Left colon (tissue), 2 donors: ENCODE measurements around the gene DUOXA2. TPM values are rescaled to one million over a fixed set of nuclear protein-coding genes. Genes with fewer than 3 reads are reported as not detected.

ENCODE experiments used
- ATAC-seq: fragments of 200-7000 bp; cut with Tn5 transposase; one replicate; pipeline ENCODE4 v1.9.1; 2020; ENCODE audit warnings: mild to moderate bottlenecking, moderate library complexity
- DNase-seq, 2 donors: peaks; one replicate each; pipeline ENCODE4 v3.0.0-alpha.2; 2020
- intact Hi-C, 2 donors: fragments of 100-400 bp; cut with DNase I in 1 of 2; cut with micrococcal nuclease in 1 of 2; formaldehyde crosslinking; loops; one replicate each; pipeline versions ENCODE4 v1.11.2 to v1.14.0; 2022; cut with DNase I, micrococcal nuclease
- total RNA-seq, 2 donors: library from RNA; stranded (reverse); fragmentation: NEBNext Ultra II Directional; extraction: Animal tissue kit (Norgen Biotek cat#: 25700); gene quantifications; one replicate each; pipeline ENCODE4 v1.2.1, GENCODE V29; 2021
- donor health status: DM: no; HTN: no; CAD: no.
- donor health status: DM: yes; HTN: yes; CAD: no.

Gene DUOXA2
- total RNA-seq, 2 donors from 2014 or later: 1.3 to 4.9 TPM

DNA sequence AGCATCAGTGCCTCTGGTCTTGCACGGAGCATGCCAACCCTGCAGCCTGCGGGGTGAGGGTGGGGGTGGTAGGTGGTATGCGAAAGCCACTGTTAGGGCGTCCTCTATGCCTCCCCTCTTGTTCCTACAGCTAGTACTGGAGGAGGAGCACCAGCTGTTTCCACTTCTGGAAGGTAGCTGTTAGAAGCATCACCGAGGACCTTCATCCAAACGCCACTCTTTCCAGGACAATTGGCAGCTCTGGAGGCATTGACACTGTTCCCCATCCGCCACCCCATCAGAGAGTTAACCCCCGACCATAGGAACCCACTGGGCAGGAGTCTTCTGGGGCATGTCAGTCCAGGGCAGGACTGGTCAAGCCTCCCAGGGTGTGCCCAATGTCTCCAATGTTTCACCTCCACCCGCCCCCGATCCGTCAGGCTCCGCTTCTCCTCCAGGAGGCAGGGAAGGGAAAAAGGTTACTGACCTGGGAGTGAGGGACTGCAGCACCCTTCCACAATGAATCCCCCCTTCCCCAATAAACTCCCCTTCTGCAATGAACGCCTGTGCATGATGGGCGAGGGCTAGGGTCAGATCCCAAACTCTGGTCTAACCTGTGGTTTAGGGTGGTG, 641 bp upstream of the DUOXA2 start:
- ATAC-seq (no peak), DNase-seq (no peak)
- intact Hi-C loops: no loop called here

DNA sequence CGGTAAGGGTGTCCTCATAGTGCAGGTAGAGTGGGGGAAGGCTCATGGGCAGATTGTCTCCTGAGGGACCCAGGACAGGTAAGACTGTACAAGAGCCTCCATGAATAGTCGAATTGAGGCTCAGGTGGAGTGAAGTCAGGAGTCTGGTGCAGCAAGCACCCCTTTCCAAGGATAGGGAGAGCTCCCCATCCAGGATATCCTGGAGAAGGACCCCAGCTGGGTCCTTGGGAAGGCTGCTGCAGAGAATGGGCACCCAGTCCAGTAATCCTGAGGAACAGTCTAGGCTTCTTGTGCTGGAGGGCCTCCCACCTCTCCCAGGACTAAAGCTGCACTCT, 592 bp downstream of the DUOXA2 start:
- ATAC-seq (no peak), DNase-seq (no peak)
- intact Hi-C loops: no loop called here

GRCh38 chr15:45115312-45115820, 1.2 kb downstream of the DUOXA2 start:
- no peak for ATAC-seq
- intact Hi-C loops: no loop called here
- DNase-seq: no peak

- intact Hi-C loops: no loop called here
- ATAC-seq (no peak), DNase-seq (no peak)
These were observed 1.9 kb downstream of the DUOXA2 start for GRCh38 chr15:45116006-45116481.

DNA sequence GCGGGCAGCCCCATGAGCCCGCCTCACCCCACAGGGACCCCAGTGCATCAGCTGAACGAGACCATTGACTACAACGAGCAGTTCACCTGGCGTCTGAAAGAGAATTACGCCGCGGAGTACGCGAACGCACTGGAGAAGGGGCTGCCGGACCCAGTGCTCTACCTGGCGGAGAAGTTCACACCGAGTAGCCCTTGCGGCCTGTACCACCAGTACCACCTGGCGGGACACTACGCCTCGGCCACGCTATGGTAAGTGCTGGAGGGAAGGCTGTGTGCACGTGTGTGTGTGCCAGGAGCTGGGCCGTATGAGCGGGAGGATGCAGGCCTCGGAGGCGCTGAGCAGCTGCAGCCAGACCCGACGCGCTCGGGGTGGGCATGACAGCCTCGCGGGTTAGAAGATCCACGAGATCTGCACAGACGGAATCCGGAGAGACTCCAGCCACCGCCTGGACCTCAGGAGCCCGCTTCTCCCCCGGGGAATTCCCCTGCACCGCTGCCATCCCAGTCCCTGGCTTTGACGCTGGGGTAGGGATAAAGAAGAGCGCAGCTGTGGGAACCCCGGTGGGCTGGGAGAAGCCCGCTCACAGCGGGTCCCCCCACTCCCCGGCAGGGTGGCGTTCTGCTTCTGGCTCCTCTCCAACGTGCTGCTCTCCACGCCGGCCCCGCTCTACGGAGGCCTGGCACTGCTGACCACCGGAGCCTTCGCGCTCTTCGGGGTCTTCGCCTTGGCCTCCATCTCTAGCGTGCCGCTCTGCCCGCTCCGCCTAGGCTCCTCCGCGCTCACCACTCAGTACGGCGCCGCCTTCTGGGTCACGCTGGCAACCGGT, 2.6 kb downstream of the DUOXA2 start:
- intact Hi-C loops: no loop called here
- DNase-seq (no peak), ATAC-seq (no peak)

DNA sequence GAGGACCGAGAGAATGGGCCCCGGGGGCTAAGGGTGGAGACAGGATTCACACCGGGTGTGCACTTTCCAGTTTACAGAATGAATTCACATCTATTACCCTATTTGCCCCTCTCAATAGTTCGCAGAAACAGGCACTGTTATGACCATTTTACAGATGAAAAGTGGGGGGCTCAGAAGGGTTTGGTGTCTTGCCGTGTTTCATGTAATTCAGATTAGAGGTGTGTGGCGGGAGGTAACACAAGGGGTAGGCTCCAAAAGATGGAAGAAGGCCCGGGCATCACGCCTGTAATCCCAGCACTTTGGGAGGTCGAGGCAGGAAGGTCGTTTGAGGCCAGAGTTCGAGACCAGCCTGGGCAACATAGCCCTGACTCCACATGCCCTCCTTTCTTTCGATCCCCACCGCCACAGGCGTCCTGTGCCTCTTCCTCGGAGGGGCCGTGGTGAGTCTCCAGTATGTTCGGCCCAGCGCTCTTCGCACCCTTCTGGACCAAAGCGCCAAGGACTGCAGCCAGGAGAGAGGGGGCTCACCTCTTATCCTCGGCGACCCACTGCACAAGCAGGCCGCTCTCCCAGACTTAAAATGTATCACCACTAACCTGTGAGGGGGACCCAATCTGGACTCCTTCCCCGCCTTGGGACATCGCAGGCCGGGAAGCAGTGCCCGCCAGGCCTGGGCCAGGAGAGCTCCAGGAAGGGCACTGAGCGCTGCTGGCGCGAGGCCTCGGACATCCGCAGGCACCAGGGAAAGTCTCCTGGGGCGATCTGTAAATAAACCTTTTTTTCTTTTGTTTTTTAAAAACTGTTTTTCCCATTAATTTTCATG, 3.4 kb downstream of the DUOXA2 start:
- ATAC-seq (peak; percentile 4), DNase-seq (no peak)
- intact Hi-C loops: no loop called here

DNA sequence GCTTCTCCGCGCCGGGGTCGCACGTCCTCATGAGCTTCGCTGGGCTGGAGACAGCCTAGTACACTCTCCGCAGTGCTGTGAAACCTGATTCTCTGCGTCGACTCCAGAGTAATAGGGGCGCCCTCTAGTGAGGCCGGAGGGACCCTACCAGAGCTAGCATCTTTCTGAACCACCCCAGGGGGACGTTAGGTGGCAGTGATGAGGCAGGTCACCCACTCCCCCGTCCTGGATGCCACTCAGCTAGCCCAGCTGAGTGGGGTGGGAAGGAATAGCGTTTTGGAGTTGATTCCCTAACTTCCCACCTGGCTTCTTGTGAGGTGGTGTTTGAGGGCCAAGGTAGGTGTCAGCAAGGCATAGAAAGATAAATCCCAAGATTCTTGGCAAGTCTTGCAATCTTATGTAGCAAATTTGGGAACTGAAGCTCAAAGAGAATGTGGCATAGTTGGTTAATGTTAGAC, 4.0 kb downstream of the DUOXA2 start:
- DNase-seq: peak; percentile 82 to 93
- intact Hi-C loops: no loop called here
- ATAC-seq: peak; percentile 95

GRCh38 chr15:45118996-45119395, 4.9 kb downstream of the DUOXA2 start:
- intact Hi-C loops: no loop called here
- DNase-seq: no peak
- ATAC-seq: no peak

GRCh38 chr15:45120081-45120972, 6.2 kb downstream of the DUOXA2 start:
- ATAC-seq: no peak
- intact Hi-C loops: no loop called here
- no peak for DNase-seq

- ATAC-seq (no peak), DNase-seq (no peak)
- intact Hi-C loops: no loop called here
These were observed 6.9 kb downstream of the DUOXA2 start for GRCh38 chr15:45121020-45121419.

- intact Hi-C loops: no loop called here
- no peak for DNase-seq
- no peak for ATAC-seq
These were observed 7.7 kb downstream of the DUOXA2 start for GRCh38 chr15:45121706-45122417.

- DNase-seq: no peak
- ATAC-seq: no peak
- intact Hi-C loops: no loop called here
These were observed 8.6 kb downstream of the DUOXA2 start for GRCh38 chr15:45122719-45123118.

DNA sequence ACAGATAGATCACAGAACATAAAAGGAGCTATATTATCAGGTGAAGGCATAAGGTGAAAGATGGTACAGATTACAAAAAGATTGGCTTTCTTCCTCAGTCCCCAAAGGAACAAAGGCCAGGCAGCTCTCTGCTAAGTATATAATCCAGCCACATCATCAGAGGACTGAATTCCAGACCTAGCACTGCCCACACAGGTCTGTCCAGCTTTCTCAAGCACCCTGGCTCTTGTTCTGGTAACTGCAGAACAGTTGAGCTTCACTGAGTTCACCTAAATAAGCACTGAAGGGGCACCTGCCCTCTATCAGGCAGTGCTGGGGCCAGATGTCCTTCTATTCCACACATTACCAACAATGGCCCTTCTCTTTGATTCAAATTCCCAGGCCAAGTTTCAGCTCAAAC, 9.3 kb downstream of the DUOXA2 start:
- intact Hi-C loops: no loop called here
- ATAC-seq (no peak), DNase-seq (no peak)

DNA sequence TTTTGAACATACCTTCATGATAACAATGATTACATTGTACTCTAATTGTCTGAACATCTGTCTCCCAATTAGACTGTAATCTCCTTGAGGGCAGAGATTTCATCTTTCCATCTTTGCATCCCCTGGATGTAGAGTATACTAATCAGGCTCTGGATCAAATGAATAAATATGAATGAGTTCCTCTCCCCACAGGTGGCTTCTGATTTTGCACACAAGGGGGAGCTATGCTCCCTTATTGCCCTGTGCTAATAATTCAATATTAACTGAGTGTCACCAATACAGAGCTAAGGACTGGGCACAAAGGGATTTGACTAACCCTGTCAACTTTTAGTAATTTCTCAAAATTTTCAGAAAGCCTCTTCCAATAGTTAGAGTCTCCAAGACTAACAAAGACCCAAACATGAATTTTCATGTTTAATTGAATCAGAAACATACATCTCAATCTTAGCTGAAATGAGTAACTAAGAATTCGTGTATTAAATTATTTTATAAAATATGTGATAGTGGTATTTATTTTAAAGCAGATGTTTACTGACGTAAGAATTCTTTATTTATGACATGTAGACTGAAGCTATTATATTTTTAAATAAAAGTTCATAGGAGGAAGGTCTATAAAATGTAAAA, 12.5 kb downstream of the DUOXA2 start:
- ATAC-seq: peak; percentile 41
- DNase-seq: no peak
- intact Hi-C loops: no loop called here

DNA sequence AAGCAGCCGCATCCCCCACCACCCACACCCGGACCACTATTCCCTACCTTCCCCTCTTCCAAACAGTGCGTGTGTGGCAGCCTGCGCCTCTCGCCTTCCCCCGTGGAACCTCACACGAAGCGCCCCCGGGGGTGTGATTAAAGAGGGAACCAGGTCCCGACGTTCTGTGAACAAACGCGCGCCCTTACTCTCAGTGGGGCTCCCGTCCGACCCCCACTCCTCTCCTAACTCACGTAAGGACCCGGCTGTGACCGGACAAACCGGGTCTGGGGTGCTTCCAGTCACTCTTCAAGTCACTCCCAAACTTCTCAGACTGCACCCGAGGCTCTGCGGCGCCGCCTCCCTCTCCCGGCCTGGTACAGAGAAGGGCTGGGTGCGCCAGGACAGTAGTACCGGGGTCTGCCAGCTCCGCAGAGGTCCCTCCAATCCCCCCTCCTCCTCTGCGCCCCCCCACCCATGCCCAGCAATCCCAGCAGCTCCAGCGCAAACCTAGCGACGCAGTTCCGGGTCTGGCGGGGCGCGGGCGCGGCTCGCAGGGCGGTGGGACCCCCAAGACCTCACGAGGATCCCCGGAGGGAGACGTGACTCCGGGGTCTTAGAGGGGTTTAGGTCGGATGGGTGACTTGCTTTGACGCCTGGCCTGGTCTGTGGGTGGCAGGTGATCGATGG, 15.0 kb downstream of the DUOXA2 start:
- ATAC-seq (peak; percentile 4), DNase-seq (no peak)
- intact Hi-C loops: no loop called here

DNA sequence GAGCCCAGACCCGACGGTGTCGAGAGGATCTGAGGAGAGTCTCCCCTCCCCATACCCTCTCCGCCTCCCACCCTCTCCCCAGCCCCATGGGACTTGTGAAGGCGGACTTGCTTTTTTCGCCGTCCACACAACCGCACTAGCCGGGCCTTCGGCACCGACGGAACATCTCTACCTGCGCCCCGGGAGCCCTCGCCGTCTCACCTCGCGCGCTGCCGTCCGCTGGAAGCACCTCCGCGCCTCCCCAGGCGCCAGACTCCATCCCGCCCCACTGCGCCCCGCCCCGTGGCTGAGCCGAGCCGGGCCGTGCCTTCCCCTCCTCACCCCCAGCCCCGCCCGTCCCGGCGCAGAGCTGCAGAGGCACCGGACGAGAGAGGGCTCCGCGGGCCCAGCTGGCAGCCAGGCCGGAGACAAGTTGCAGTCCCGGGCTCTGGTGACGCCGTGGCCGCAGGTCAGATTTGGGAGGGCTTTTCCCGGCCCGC, 15.6 kb downstream of the DUOXA2 start, which contains the start of the genes DUOX1 and DUOXA1:
DUOX1 (plus strand) TSS at position 344 of the 479 bp plus-strand sequence. CDS start 1,973 bp downstream, outside the sequence.
DUOXA1 (minus strand) TSS at position 229 of the 479 bp plus-strand sequence. CDS start 6,865 bp downstream, outside the sequence.
- intact Hi-C loops: no loop called here
- DNase-seq: peak in 1 of 2 donors; percentile 64
- ATAC-seq: peak; percentile 90
